Non-pigmented ciliary epithelial cell (primary cell): ENCODE results near the gene SCNN1G.

Source experiments
- DNase-seq: peaks from one replicate; pipeline ENCODE4 v3.0.0-alpha.2; 2010; ENCODE audit warnings: low read depth

Gene SCNN1G

DNA sequence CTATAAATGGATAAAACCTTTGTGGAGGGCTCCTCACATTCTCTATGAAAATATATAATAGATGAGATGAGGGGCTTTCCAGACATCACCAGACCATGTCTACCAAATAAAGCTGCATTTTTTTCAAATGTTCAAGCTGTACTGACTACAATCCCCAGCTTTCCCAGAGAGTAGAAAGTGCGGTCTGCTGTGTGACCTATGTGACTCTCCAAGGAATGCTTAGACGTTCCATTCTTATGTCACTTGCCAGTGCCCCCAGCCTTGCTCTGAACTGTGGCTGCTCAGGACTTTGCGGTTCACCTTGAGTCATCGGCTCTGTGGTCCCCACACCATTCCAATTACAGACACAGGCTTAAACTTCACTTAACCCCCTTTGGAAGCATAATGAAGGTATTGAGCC lies 71.8 kb downstream of the SCNN1G start:
- DNase-seq: peak; percentile 86

DNA sequence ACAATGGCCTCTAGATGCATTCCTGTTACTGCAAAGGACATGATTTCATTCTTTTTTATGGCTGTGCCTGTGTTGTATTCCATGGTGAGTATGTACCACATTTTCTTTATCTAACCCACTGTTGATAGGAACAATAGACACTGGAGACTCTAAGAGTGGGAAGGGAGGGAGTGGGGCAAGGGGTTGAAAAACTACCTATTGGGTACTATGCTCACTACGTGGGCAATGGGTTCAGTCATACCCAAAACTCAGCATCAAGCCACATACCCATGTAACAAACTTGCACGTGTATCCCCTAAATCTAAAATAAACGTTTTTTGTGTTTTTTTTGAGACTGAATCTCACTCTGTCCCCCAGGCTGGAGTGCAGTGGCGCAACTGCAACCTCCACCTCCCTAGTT lies 72.5 kb downstream of the SCNN1G start:
- no peak for DNase-seq

DNA sequence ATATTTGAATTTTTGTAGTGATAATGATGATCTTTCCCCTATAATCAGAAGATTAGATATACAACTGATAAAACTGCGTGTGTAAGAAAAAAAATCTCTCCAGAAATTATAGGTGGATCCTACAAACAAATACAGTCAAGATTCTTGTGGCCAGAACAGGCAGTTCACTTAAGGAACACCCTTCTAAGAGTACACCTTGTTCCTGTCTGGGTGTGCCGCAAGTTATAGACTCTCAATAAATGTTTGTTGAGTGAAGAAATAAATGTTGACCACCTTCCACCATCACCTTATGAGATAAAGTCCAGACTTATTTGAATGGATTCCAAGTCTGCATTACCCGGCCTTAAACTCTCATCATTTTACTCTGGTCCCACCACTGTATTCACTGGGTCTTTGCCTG lies 73.9 kb downstream of the SCNN1G start:
- no peak for DNase-seq

DNA sequence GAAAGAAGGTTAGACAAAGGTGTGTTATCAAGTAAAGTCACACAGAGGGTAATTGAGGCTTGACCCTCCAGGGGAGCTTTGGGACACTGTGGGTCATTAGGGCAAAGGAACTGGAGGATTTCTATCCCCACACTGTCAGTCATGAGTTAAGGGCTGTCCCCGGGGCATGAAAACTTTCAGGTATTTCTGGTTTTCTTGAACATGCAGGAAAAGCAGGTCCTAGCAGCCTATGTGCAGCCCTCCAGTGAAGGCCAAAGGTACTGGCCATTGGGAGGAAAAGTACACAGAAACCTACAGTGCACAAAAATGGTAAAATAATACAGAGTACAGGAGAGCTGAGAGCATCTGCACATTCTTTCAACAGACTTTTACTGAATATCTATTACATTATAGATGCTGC lies 75.1 kb downstream of the SCNN1G start:
- no peak for DNase-seq

DNA sequence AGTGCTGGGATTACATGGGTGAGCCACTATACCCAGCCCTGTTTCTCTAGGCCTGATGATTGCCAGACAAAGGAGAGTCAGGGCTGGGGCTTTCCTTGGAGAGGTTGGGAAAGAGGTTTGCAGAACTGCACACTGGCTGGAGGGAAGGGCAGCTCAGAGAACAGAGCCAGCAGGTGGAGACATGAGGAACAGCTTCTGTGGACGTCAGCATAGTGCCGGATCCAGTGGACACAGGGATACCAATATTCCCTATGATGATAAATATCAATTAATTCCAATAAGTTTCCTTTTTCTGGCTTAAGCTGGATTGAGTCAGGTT lies 76.3 kb downstream of the SCNN1G start:
- no peak for DNase-seq
